Activated gamma-delta T cell (primary cell): ENCODE measurements around the gene NACAD.
A peak's percentile ranks its signal among the peaks of the same experiment; 100 is the strongest.

ENCODE experiments used
- DNase-seq: peaks from one replicate; lab custom pipeline; 2025; lab: John Stamatoyannopoulos, UW

NACAD gene

DNA sequence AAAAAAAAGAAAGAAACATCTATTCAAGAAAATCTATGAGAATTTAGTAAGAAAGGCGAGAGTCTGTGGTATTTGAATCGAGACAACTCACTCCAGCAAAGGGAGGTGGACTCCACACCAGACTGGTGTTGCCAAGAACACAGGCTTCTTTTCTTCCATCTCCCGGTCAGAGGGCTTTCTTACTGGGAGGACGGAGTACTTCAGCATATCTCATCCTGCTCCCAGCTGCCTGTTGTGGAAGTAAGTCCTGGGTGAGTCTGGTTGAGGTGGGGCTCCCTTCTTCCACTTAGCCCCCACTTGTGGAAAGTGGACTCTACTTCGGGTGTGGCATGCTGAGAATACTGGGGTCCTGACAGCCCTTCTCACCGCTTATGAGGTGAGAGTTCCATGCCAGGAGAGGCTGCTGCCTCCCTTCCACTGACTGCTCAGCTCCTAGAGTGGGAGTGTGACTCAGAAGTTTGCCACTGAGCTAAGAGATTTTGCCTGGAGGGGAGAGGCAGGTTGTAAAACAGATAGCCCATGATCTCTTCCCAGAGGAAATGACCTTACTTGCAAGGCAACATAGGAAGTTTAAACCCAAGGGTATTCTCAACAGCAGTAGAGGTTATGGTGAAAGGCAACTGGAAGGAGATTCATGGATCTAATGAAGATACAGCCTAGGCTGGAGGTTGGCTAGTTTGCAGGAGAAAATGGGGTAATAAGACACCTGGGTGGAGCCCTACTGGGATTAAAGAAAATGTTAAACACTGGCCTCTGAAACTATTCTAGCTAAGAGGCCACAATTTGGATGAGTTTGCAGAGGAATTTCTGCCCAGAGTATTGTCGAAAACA lies 3.5 kb upstream of the NACAD start:
- DNase-seq, result no peak

DNA sequence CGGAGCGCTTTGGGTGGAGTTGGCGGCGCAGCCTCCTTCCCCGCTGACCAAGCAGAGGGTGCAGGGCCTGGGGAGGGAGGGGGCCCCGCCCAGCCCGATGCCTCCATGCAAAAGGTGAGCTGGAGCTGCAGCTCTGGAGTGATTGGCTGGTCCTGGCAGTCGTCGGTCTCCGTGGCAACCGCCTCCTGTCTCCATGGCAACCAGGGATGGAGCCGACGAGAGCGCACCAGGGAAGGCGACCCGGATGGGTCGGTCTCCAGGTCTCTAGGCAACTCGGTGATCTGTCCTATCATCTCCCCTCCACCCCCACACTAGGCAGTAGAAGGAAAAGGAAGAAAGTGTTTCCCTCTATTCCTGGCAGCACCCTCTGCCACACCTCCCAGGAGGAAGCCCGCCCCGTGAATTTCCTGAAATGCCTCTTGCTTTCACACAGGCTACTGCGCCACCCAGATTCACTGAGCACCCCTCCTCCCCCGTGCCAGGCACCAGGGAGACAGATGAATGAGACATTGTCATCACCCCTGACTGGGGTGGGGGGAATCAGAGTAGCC lies 647 bp upstream of the NACAD start:
- DNase-seq, result peak; percentile 32

DNA sequence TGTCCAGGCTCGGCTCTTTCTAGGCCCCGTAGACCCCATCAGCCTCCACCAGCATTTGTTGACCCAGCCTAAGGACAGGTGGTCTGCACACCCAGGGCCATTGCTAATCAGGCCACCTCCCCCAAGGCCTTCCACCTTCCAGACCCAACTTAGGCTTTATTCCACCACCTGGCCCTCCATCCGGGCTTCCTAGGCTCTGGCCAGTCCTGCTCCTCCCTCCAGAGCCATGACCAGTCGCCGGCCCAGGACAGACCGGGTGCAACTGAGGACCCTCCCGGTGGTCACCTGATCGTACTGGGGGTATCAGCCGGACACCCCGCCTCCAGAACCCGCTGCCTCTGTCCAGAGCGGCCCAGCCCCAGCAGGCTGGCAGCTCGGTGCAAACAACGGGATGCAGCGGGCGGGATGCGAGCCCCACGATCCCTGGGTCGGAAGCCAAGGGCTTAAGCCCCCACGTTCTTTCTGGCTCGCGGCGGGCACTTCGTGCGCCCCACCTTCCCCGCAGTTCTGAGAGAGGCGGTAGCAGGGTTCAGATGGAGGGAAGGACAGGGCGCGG lies 545 bp downstream of the NACAD start:
- no peak for DNase-seq

DNA sequence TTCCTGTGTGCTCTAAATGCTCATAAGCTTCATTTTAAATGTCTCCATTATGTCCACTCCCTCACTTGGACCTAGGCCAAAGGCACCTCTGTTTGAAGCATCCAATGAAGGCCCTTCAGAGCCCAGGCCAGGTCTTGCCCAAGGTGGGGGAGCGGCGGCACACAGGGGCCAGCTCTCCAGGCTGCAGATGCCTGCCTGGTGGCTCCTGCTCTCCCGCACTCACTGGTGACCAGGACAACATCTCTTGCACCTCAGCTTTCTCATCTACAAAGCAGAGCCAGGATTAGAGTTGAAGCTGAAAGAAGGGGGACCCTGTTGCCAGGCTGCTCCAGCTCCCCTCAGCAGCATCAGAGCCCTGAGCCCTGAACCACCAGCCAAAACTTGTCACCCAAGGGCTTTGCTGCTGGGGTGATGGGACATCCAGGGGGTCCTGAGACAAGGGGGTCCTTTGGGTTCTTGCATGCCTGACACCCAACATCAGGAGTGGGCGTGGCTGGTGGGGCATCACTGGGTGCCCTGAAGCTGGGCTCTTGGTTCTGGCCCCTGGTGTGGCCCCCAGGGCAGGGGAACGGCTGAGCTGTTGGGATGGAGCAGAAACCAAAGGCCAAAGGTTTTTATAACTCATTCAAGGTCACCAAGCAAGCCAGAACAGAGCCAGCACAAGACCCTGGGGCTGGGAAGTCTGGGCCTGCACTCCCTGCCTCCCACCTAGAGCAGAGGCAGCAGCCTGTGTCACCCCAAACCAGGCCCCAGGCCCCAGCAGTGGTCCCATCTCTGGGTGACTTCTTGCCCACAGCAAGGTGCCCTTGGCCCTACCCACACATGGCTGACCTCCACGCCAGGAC lies 1.2 kb downstream of the NACAD start:
- DNase-seq, result no peak

DNA sequence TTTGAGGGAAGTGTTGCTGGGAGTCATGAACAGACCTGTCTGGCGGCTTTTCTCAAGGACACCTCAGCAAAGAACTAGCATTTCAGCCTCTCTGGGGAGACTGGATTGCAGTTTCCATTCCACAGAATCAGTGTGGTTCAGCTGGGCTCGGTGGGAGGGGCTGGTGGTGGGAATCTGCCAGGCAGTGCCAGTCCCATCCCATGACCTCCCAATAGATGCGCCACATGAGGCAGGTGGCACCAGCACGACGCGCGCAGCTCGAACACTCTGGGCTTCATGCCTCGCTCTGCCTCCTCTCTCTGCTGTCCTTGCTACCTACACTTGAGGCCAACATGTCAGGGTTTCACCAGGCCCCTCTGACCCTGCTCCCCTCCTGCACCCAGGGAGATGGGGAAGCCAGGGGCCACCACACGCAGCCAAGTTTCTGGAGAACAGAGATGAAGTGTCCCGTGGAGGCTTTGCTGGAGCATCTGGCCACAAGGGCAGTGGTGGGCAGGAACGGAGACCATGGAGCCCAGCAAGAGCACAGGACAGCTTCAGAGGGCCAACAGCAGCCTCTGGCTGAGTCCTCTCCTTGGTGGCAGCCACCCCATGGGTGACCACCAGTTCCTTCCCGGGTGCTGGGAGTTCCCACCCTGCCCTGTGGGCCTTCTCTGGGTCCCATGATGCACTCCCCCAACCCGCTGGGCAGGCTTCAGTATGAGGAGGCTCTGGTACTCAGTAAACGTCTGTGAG lies 2.3 kb downstream of the NACAD start:
- no peak for DNase-seq

DNA sequence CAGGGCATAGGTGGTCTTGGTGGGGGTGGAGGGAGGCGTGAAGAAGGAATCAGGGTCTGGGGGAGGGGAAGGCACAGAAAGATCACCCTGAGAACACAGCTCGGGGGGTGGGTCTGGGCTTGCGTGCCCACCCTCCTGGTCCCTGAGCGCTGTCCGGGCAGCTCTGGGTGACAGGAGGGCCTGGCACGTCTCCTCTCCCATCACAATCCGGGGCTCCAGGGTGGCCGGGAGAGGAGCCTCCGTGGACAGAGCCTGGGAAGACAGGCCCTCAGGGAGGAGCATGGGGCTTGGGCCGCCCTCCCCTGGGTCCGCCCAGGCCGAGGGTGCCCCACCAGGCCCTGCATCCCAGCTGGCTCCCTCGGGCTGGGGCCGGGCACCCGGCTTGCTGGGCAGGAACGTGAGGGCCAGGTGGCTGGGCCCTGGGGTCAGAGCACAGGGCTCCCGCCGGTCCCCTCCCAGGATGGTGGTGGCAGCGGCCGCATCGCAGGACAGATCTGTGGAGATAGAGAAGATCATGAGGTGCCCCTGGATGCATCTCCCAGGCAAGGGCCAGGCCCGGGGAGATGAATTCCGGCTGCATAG lies 3.1 kb downstream of the NACAD start:
- no peak for DNase-seq

DNA sequence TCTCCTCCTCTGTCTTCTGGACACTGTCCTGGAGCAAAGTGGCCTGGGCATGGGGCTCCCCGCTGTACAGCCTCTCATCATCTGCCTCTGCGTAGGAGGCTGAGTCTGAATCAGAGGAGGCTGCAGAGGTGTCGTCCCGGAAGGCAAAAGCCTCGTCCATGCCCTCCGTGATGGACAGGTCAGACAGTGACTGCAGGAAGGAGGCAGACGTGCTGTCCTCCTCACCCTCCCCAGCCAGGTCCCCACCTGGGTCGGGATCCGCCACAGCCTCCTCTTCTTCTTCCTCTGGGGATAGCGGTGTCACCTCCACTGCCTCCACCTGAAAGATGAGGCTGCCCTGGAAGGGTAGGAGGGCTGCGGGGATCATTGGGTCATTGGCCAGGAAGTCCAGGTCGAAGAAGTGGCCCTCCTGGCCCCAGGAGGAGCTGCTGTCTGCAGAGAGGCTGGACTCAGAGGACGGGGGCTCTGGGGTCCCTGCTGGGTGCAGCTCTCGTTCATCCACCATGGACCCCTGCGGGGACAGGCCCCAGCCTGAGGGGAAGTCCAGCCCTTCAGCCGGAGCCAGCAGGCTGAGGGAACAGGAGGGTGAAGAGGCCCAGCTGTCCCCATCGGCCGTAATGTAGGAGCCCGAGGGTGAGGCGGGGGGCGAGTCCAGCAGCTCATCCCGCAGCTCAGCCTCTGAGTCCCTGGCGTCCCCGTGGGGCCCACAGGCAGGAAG lies 3.7 kb downstream of the NACAD start:
- DNase-seq, result no peak

DNA sequence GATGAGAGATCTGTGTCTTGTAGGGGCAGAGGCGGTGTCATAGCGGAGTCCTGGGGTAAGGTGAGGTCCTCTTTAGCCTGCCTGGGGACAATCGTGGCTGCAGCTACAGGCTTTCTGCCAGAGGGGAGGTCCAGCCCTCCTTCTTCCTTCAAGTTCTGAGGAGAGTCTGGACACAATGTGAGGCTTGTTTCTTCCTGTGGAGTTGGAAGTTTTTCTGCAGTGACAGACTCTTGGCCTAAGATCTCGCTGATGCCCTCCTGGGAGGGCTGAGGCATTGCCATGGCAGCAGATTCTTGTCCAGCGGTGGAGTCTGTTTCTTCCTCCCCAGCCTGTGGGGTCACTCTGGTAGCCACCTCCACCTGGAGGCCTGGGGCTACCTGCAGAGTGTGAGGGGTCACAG lies 4.4 kb downstream of the NACAD start:
- no peak for DNase-seq

DNA sequence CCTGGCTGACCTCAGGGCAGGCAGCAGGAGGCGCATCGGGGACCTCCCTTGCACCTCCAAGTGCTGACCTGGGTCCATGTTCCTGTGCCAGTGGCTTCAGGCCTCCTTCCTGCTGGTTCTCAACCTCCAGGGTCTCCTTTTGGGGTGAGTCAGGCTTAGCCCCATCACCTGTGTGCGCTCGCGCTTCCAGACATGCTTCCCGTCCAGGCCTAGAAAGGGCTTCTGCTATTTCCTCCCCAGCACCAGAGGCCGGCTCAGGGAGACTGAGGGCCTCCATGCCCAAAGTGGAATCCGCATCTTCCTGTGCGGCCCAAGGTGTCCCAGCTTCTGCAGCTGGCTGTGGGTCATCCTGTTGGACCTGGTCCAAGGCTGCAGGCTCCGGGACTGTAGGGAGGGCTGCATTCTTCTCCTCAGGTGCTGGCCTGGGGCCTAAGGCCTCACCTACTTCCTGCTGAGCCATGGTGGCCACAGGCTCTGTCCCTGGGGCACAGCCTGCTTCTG lies 5.9 kb downstream of the NACAD start:
- no peak for DNase-seq

DNA sequence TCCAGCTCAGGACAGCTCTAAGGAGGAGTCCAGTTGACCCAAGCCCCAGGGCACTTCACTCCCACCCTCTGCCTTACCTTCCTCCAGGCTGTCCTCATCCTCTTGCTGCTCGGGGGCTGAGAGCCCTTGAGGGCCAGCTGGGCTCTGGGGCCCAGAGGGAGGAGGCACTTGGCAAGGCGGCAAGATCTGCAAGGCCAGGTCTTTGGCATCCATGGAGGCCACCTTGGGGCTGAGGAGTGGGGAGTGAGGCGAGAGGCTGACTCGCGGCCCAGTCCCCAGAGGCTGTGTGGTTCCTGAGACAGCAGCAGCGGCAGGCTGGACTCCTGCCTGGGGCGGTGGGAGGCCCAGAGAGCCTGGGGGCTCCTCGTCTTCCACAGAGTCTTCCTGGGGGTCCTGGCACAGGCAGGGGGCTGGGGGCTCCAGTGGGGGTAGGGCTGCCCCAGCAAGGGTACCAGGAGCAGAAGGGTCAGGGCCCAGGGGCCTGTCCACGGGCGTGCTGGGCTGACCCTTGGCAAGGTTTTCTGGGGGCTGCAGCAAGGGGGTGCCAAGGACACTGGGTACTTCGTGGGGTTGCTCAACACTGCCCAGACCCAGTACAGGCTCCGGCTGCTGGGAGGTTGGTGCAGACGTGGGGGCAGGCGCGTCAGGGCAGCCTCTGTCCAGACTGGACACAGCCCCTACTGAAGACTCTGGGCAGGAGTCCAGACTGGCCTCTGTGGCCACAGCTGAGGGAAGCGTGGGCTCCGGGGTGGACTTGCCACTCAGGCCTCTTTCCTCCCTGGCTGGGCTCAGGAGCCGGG lies 6.5 kb downstream of the NACAD start:
- DNase-seq, result no peak

DNA sequence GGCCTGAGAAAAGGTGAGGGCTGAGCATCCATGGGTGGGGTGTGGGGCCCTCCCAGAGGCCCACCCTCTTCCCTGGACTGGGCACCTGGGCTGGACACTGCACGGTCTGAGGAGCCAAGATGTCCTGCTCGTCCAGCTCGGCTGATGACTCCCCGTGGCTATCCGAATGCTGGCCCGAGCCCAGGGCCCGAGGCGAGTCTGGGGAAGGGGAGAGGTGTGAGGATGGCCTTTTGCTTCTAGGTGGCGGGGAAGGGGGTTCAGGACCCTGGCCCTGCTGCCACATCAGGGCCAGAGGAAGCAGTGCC lies 7.1 kb downstream of the NACAD start:
- no peak for DNase-seq

DNA sequence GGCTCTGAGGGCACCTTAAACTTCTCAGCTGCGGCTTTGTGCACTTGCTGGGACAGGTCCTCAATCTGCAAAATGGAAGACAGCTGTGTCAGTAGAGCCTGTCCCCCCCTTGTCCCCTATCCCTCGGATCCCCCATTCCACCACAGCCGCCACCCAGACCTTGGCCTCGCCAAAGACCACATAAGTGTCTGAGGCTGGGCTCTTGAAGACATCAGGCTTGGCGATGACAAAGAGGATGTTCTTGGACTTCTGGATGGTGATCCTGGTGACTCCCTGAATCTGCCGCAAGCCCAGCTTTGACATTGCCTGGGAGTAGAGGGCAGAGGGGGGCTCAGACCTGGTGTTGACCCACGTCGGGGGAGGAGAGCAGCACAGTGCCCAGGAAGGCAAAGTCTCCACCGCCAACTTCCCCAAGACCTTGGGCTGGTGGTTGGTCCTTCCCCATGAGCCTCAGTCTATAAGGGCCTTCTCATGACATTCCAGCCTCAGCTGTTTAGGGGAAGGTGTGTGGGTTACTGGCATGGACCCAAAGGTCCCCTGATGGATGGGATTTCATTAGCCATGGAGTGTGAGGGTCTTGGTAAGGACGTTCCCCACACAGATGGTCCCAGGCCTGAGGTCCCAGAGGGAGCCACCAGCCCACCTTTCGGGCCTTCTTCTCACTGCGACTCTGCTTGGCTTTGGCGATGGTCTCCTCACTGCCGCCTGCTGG lies 7.7 kb downstream of the NACAD start:
- no peak for DNase-seq

DNA sequence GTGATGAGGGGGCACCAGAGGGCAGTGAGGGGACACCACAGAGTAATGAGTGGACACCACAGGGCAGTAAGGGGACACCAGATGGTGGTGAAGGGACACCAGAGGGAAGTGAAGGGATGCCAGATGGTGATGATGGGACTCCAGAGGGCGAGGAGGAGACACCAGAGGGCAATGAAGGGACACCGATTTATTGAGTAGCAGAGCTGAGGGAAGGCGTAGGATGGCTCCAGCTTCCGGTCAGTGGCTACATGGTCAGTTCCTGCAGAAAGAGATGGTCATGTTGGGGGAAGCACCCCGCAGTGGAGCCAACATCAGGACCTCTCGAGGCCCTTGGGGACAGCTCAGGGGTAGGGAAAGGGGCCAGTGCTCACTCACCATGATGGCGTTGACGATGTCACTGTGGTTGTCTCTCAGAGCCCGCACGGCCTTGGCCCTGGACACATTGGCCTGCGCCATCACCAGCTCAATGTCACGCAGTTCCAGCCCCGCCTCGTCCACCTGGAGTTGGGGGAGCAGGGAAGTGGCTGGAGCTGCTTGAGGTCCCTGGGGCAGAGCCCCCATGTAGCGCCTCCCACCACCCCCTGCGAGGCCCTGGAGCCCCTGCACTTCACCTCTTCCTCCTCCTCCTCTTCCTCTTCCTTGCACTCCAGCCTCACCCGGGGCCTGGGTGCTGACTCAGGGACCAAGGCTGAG lies 8.4 kb downstream of the NACAD start:
- no peak for DNase-seq

DNA sequence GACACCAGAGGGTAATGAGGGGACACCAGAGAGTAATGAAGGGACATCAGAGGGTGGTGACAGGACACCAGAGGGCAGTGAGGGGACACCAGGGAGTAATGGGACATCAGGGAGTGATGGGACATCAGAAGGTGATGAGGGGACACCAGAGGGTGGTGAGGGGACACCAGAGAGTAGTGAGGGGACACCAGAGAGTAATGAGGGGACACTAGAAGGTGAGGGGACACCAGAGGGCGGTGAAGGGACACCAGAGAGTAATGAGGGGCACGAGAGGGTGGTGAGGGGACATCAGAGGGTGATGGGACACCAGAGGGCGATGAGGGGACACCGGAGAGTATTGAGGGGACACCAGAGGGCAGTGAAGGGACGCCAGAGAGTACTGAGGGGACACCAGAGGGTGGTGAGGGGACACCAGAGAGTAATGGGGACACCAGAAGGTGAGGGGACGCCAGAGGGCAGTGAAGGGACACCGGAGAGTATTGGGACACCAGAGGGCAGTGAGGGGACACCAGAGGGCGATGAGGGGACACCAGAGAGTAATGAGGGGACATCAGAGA lies 10.6 kb downstream of the NACAD start:
- no peak for DNase-seq

DNA sequence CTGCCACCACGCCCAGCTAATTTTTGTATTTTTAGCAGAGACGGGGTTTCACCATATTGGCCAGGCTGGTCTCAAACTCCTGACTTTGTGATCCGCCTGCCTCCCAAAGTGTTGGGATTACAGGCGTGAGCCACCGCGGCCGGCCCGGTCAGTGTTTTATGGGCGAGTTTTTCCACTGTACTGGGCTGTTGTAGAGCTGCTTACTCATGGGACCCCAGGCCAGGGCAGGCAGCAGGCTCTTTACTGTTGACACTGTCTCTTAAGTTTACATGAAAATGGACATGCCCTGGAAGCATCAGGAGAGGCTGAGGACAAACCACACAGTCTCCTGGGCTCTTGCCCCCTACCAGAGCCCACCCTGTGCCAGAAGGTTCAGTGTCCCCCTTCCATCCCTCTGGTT lies 11.2 kb downstream of the NACAD start:
- DNase-seq, result no peak

DNA sequence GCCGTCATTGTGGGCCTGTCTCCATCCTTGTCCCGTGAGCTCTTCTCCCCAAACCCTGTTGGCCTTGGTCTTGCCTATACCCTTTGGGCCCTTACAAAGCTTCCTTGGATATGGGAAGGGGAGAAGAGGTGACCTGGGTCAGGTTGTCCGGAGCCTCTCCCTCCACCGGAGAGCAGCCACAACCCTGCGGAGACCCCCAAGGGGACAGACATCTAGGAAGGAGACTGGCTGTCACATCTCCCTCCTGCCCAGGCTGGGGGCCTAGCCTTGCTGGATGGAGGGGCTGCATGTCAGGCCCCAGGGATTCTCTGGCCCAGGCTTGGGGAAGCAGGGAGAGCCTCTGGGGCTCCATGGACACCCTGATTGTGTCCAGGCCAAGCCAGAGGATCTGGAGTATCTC lies 11.8 kb downstream of the NACAD start:
- no peak for DNase-seq

DNA sequence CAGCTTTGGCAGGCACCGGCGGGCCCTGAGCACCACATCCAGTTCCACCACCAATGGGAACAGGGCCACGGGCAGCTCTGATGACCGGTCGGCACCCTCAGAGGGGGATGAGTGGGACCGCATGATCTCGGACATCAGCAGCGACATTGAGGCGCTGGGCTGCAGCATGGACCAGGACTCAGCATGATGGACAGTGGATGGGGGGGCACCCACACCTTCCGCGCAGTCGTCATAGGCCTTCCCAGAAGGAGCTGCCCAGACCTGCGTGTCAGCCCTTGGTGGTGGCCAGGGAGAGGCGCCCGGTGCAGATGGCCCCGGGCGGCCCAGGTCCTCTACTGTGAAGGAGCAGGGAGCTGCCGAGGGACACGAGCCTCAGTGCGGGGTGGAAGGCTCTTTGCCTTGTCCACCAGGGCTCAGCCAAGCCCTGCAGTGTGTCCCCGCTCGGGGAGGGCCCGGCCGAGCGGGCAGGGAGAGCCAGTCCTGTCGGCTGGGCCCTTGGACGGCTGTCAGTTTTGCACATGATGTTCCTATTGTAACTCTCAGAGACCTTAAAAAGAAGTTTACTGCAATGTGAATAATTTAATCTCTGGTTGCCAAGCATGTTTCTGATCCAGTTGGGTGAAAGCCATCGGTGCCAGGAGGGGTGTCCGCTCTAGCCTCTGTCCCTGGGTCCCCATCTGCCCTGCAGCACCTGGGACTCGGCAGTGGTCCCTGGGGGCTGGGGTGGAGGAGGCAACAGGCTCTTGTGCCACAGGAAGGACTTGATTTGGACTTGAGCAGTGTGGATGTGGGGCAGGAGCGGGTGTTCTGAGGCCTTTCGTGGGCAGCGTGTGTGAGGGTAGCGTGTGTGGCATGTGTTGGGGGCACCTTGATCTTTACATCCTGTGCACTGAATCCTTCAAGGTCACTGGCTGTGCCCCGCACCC lies 12.6 kb downstream of the NACAD start:
- DNase-seq, result no peak

DNA sequence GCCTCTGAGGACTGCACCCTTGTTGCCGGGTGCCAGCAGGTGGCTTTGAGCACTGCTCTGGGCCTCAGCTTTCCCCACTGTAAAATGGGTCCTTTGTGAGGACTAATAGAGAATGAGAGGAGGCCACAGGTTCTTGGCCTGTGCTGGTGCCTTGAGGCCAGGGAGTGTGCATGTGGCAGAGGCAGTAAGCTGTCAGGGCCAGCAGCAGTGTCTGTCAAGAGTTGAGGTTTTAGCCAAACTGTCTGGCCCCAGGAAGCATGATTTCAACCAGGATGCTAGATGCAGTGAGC lies 13.5 kb downstream of the NACAD start:
- DNase-seq, result no peak
